NCI-H526 (cell line): ENCODE data around the gene ZNF778.
A peak's percentile ranks its signal among the peaks of the same experiment; 100 is the strongest.
"Not testable (repeated sequence)": the region's sequence is repeated elsewhere in the genome, so short reads cannot be mapped to it uniquely, and the experiment has no call there.

Experiments used
- DNase-seq, 2 experiments: peaks; one replicate each; lab custom pipeline; 2025; lab: John Stamatoyannopoulos, UW

Gene ZNF778

DNA sequence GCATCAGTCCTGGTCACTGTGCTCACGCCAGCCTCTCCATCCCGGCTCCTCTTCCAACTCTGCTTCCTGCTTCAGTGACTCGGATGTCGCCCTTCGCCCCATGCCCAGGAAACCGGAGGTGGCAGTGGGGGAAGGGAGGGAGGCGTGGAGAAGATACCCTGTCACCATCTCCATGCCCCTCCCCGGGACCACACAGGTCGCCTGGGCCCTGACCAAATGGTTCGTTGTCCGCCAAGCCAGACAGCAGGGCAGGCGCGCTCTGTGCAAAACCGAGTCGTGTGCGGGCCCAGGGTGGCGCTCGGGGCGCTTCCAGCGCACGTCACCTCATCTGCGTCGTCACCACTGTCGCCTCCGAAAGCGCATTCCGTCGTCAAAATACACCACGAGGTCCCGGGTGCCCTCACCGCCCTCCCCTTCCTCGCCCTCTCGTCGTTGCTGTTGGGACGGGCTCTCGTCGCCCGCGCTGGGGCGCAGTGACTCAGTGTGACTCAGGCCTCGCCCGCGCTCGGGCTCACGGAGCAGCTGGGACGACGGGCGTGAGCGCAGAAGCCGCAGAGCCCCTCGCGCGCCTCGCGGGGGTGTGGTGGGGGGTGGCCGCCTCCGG, 39.2 kb downstream of the ZNF778 start:
- peak in 1 of 2 experiments; percentile 34 for DNase-seq

- DNase-seq = peak in 1 of 2 experiments; percentile 42
Measured at GRCh38 chr16:89257281-89257731, 39.8 kb downstream of the ZNF778 start.

DNA sequence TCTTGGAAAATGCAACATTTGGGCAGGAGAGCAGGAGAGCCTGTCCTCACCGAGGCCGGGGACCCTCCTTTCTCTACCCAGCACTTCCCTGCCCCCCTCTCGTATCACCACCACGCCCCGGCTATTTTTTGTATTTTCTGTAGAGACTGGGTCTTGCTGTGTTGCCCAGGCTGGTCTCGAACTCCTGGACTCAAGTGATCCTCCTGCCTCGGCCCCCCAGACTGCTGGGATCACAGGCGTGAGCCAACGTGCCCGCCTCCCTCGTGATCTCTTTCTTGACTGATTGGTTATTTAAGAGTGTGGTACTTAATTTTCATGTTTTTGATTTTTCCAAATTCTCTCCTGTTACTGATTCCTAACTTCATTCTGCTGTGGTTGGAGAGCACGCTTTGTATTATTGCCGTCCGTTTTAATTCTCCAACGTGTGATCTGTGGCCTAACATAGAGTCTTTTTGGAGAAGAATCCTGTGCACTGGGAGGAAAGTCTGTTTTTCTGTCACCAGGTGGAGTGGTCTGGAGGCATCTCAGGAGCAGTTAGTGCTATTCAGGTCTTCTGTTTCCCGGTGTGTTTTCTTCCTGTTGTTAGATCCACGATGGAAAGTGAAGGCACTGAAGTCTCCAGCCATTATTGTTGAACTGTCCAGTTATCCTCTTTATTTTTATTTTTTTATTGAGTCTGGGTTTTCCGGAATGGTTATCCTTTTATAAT, 40.4 kb downstream of the ZNF778 start:
- no peak for DNase-seq

DNA sequence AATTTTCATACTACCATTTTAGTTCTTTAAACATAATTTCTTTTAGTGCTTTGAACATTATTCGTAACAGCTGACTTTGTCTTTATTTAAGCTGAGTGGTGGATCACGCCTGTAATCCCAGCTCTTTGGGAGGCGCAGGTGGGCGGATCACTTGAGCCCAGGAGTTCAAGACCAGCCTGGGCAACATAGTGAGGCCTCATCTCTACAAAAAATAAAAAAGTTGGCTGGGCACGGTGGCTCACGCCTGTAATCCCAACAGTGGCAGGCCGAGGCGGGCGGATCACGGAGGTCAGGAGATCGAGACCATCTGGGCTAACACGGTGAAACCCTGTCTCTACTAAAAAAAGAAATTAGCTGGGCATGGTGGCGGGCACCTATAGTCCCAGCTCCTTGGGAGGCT, 42.4 kb downstream of the ZNF778 start:
- not testable (repeated sequence) for DNase-seq

- no peak for DNase-seq
Measured at GRCh38 chr16:89261691-89262563, 44.4 kb downstream of the ZNF778 start.

- DNase-seq = no peak
Measured at GRCh38 chr16:89264800-89265550, 47.5 kb downstream of the ZNF778 start.

- no peak for DNase-seq
Measured at GRCh38 chr16:89265647-89266046, 48.1 kb downstream of the ZNF778 start.

DNA sequence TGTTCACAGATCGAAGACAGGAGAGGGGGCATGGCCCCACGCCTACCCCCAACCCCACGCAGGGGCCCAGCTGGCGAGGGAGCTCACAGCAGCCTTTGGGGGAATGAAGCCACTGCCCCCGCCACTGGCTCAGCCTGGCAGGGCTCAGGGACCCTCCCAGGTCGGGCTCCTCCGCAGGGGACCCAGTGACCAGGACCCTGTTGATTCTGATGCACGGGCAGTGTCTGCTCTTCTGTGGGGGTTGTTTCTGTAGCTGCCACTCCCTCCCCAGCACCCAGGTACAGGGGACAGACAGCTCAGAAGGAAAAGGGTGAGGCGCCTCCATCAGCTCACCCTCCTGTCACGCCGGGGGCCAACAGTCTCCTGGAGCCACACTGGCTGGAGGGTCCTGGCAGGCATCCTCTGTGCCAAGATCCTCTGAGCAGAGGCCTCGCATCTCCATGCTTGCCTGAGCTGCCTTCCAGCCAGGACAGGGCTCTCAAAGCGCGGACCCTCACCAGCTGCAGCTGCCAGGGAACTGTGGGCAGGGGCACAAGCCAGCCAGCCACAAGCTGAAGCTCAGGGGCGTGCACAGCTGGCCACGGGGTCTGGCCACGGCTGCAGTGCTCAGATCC, 49.1 kb downstream of the ZNF778 start:
- no peak for DNase-seq

DNA sequence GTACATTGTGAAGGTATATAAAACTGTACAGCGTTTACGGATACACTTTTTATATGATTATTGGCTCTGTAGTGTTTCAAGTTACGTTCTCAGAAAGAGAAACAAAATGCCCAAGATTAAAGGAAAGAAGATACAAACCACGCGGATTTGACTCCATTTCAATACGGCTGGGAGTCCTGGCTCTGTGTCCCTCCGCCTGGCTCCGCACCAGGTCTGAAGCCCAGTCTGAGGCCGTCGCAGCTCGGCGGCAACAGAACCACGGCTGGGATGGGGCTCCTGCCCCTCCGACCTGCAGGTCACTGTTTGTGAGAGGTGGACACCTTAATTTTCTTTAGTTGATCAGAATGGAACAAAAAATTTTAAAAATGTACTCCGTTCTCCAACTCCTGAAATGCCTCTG, 50.2 kb downstream of the ZNF778 start:
- not testable (repeated sequence) for DNase-seq

DNA sequence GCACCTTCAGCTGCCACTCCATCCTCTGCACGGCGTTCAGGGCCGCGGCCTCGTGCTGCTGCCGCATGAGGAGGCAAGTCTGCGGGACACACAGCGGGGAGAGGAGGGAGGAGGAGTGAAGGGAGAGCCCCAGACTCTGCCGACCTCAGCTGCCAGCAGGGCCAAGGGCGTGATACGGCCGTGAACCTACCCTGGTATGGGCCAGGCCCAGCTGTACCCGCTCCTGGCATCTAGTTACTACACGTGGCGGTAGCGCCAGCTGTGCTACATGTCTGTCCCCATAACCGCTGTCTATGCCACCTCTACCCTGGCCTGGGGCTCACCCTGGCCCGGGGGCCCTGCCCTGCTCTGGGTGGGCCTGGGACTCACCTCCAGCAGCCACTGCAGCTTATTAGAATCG, 51.1 kb downstream of the ZNF778 start:
- no peak for DNase-seq

DNA sequence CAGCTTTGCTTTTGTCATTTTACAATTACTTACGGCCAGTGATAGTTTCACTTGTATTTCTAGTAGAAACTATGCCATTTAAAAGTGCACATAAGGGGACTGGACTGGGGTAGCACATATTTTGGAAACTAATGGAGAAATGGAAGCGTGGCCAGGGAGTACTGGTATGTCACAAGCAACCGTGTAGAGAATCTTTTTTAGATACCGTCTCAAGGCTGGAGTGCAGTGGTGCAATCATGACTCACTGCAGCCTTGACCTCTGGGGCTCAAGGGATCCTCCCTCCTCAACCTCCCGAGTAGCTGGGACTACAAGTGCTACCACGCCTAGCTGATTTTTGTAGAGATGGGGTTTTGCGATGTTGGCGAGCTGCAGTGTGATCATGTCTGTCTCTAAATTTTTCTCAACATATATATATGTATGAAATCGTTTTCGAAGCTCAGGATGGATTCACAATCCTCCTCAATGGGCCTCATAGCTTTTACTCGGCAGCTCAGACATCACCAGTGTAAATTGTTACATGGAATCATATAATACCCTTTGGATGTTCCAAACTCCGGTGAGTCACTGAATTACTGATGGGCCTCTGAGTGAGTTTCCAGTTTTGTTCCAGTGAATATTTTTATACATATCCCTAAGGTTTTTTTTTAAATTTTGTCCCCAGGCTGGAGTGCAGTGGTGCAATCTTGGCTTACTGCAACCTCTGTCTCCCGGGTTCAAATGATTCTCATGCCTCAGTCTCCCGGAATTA, 51.7 kb downstream of the ZNF778 start:
- no peak for DNase-seq

DNA sequence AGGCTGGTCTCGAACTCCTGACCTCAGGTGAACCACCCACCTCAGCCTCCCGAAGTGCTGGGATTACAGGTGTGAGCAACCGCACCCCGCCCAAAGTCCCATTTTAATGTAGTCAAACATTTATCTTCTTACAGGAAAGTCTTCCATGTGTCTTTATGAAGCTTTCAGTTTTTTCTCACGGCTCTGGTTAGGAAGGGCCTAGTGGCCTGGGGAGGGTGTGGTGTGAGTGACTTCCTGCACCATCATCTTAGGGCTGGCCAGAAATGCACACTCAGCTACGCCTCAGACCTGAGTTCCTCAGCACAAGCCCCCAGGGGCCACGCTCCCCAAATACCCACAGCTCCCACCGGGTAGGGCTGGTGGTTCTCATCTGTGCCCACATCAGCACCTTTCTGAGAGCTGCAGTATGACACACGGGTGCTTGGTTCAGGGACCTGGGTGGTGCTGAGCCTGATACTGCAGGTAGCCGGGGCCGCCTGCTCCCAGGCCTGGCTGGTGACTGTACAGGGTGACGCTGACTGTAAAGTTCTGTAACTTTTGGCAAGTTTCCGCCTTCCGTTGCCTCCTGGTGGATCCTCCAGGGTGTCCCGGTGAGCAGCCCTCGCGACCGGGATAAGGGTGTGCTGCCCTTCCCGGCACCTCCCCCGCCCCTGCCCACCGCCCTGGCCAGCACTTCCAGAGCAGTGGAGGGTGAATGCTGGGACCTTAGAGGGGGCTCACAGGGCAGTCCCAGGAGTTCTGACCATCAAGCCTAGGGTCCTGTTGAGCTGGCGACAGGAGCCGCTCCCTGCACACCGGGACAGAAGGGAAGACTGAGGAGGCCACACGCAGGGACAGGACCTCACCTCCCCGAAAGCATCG, 52.5 kb downstream of the ZNF778 start:
- DNase-seq = no peak

DNA sequence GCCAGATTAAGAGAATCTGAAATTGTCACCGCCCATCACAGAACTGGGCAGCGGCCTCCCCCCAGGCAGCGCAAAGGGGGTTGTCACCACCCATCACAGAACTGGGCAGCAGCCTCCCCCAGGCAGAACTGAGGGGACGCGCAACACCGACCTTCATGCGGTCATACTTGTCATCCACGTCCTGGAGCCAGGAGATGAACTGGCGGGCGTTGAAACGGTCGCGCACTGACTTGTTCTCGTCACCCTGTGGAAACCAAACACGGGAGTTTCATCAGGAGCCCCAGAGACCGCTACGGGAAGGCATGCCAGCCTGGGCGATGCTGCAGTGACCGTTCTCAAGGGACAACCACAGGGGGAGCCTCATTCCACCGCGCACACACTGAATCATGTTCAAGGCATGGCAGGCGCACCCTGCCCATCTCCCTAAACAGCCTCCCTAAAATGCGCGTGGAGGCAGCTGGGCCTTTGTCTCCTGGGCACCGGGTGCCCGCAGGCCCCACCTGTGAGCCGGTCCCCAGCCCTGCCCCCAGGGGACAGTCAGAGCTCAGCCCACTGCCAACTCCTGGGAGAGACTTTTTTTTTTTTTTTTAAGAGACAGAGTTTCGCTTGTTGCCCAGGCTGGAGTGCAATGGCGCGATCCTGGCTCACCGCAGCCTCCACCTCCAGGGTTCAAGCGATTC, 53.3 kb downstream of the ZNF778 start:
- DNase-seq = no peak

- no peak for DNase-seq
Measured at GRCh38 chr16:89272631-89273030, 55.1 kb downstream of the ZNF778 start.

- no peak for DNase-seq
Measured at GRCh38 chr16:89273741-89274472, 56.4 kb downstream of the ZNF778 start.

GRCh38 chr16:89274561-89275283, 57.2 kb downstream of the ZNF778 start:
- DNase-seq = no peak

DNA sequence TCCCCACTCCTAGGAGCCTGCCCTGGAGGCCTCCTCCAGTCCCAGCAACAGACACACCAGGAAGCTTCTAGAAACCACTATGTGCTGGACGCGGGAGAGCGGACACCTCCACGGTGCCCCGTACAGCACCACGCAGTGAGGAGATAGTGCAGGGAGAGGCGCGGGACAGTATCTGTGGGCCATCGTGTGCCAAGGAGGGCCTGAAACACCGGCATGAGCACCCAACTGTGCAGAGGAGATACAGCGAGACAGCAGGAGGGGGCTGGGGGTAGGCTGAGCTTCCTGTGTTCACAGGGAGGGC, 57.7 kb downstream of the ZNF778 start:
- no peak for DNase-seq
